Fibroblast of the aortic adventitia (primary cell): Measurements from ENCODE around the gene SPCS3. TPM values are rescaled to one million over a fixed set of nuclear protein-coding genes. Genes with fewer than 3 reads are reported as not detected.

Experiments
- DNase-seq: peaks from one replicate; pipeline ENCODE4 v3.0.0-alpha.2; 2010; ENCODE audit warnings: low read depth
- H3K4me3 ChIP-seq: 2 replicates; pipeline ENCODE4 v1.5.1; 2011; ENCODE audit warnings: low read depth, mild to moderate bottlenecking, control low read depth, low read length, moderate library complexity
- total RNA-seq: library from RNA; depleted of rRNA; stranded (reverse); fragments of >200 nt; gene quantifications from 2 replicates; pipeline ENCODE4 v1.2.3, GENCODE V29; 2012; ENCODE audit warnings: low replicate concordance
- TF ChIP-seq, protein P1 (sequence below): IDR thresholded peaks from 2 replicates; pipeline ENCODE4 v1.5.1; 2011; ENCODE audit warnings: mild to moderate bottlenecking, low read length, control low read depth, inconsistent platforms; ENCODE audit not compliant: insufficient read depth

The SPCS3 gene
- total RNA-seq, 1 donor, result 148 TPM

DNA sequence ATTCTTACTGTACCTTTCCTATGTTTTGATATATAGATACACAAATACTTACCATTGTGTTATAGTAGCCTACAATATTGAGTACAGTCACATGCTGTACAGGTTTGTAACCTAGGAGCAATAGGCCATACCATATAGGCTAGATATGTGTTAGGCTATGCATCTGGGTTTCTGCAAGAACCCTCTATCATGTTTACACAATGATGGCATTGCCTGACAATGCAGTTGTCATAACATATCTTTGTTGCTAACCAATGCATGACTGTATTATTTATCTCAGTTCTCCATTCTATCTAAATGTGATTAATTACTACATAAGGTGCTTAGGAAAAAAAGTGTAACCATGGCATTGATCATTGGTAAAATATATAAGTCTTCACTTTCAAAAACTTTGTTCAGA, 10.0 kb upstream of the SPCS3 start:
- TF ChIP-seq, protein P1, sequence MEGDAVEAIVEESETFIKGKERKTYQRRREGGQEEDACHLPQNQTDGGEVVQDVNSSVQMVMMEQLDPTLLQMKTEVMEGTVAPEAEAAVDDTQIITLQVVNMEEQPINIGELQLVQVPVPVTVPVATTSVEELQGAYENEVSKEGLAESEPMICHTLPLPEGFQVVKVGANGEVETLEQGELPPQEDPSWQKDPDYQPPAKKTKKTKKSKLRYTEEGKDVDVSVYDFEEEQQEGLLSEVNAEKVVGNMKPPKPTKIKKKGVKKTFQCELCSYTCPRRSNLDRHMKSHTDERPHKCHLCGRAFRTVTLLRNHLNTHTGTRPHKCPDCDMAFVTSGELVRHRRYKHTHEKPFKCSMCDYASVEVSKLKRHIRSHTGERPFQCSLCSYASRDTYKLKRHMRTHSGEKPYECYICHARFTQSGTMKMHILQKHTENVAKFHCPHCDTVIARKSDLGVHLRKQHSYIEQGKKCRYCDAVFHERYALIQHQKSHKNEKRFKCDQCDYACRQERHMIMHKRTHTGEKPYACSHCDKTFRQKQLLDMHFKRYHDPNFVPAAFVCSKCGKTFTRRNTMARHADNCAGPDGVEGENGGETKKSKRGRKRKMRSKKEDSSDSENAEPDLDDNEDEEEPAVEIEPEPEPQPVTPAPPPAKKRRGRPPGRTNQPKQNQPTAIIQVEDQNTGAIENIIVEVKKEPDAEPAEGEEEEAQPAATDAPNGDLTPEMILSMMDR, result no peak
- no peak for DNase-seq

GRCh38 chr4:176313596-176314336, 6.0 kb upstream of the SPCS3 start:
- TF ChIP-seq, protein P1, result no peak
- H3K4me3 ChIP-seq, result no peak overlapping the region
- DNase-seq, result no peak

More for the DNA sequence above, 10.0 kb upstream of the SPCS3 start:
- no peak overlapping the region for H3K4me3 ChIP-seq

DNA sequence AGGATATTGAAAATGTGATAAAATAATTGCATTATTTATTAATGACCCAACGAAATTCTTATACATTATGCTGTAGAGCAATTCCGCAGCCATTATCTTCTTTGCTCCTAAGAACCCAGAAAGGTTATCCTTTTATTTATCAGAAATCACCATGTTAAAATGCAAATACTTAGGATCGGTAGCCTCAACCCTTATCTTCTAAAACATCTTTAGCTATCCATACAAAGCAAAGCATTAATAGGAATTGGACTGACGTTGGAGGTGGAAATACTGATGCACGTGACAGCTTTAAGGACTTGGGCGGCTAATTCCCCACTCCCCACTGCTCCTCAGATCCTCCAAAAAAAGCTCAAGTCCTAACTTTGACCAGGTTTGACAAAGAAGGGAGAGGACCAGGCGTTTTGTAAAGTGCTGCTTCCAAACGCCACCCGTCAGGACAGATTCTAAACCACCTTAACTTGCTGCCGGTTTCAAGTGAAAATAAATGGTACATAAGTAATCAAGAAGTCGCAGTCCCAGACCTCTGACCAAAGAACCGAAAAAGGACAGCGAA, 539 bp upstream of the SPCS3 start:
- no peak for DNase-seq
- H3K4me3 ChIP-seq, result peak overlapping the region; percentile 71
- TF ChIP-seq, protein P1, result no peak

GRCh38 chr4:176320340-176320975, 692 bp downstream of the SPCS3 start:
- TF ChIP-seq, protein P1, result no peak
- peak overlapping the region; percentile 87 for H3K4me3 ChIP-seq
- peak; percentile 82 for DNase-seq

GRCh38 chr4:176320976-176321361, 1.2 kb downstream of the SPCS3 start:
- peak; percentile 30 for DNase-seq
- TF ChIP-seq, protein P1, result no peak

DNA sequence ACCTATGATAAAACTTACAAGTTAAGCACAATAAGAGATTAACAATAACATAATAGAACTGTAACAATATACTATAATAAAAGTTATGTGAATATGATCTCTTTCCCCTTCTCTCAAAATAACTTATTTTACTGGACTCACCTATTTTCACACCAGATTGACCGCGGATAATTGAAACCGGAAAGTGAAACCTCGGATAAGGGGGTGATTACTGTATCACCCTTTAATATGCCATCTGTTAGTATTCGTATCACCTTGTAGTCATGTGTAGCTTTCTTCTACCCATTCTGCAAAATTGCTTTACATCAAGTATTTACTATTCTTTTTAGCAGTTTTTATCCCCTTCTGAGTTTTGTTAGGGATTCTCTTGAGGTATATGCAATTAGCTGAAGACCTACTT, 1.8 kb downstream of the SPCS3 start:
- H3K4me3 ChIP-seq, result peak overlapping the region; percentile 87
- TF ChIP-seq, protein P1, result no peak
- DNase-seq, result no peak

More at GRCh38 chr4:176320976-176321361, 1.2 kb downstream of the SPCS3 start:
- H3K4me3 ChIP-seq, result peak overlapping the region; percentile 87
